Omental fat pad (tissue), 4 donors: ENCODE measurements around the gene PPP6R2. TPM values are rescaled to one million over a fixed set of nuclear protein-coding genes. Genes with fewer than 3 reads are reported as not detected.

ENCODE experiments used
- ATAC-seq: fragments of 150-250 bp; one replicate; pipeline ENCODE4 v1.9.1; 2016; ENCODE audit warnings: mild to moderate bottlenecking, moderate library complexity; ENCODE audit not compliant: low FRiP score
- DNase-seq: peaks from one replicate; pipeline ENCODE4 v3.0.0-alpha.2; 2019; ENCODE audit warnings: low spot score
- CTCF ChIP-seq, 3 donors: fragments of 450-650 bp; IDR thresholded peaks; one replicate each; pipeline ENCODE4 v1.5.1; 2016 to 2017; ENCODE audit warnings: antibody characterized with exemption in 3 of 3, mild to moderate bottlenecking in 3 of 3, moderate library complexity in 2 of 3
- total RNA-seq, 4 donors: library from RNA; depleted of rRNA; stranded (reverse); fragments of >200 nt; gene quantifications; one replicate each; pipeline ENCODE4 v1.1.0, GENCODE V29; 2016

The PPP6R2 gene
- total RNA-seq, 4 donors from 2014 or later, result 35.6 to 64.6 (median 41.7) TPM

DNA sequence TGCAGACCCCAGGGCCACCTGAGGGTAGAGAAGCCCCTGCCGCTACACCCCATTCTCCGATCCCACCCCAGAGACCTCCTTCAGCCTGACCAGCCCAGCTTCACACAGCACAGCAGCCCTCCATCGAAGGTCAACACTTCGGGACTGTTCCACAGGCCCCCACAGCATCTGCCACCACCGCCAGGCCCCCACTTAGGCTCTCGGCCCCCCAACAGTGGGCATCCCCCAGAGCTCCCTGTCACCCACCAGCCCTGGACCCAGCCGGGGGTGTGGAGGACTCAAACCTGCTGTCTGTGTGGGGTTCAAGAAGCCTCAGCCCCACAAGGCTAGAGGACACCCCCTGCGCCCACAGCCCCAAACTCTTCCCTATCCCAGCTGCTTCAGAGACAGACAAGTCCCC lies 125.5 kb downstream of the PPP6R2 start:
- ATAC-seq (no peak), DNase-seq (no peak)
- TF ChIP-seq CTCF (IDR thresholded peaks at IDR 0.05), result no peak

GRCh38 chr22:50469377-50470305 lies 126.5 kb downstream of the PPP6R2 start:
- DNase-seq (no peak), ATAC-seq (no peak)
- no peak for TF ChIP-seq CTCF (IDR thresholded peaks at IDR 0.05)

DNA sequence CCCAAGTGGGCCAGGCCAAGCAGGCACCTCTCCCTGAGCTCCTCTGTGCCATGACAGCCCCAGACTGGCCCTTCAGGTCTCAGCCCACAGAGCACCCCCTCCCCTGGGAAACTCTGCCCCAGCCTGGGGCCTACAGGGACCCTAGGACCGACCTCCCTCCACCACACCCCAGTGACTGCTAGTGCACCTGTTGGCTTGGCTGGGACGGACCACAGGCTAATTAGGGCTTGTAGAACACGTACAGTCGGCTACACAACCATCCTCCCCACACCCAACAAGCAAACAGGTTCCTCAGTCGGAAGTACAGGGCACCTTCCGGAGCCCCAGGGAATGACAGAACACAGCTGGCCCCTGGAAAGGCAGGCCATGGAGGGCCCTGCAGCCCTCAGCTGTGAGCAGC lies 127.4 kb downstream of the PPP6R2 start:
- ATAC-seq (no peak), DNase-seq (no peak)
- no peak for TF ChIP-seq CTCF (IDR thresholded peaks at IDR 0.05)

- no peak for TF ChIP-seq CTCF (IDR thresholded peaks at IDR 0.05)
- DNase-seq (no peak), ATAC-seq (no peak)
Observed at GRCh38 chr22:50471197-50471847, 128.2 kb downstream of the PPP6R2 start.

- DNase-seq, result no peak
- ATAC-seq, result no peak
- no peak for TF ChIP-seq CTCF (IDR thresholded peaks at IDR 0.05)
Observed at GRCh38 chr22:50471962-50472361, 128.8 kb downstream of the PPP6R2 start.

- ATAC-seq, result no peak
- TF ChIP-seq CTCF (IDR thresholded peaks at IDR 0.05), result no peak
- no peak for DNase-seq
Observed at GRCh38 chr22:50473088-50473487, 130.0 kb downstream of the PPP6R2 start.
